Uterus (tissue), 4 donors: ENCODE measurements around the gene TLE3. TPM values are rescaled to one million over a fixed set of nuclear protein-coding genes. Genes with fewer than 3 reads are reported as not detected.

Source experiments
- DNase-seq, 2 donors: peaks; one replicate each; pipeline ENCODE4 v3.0.0-alpha.2; 2019 to 2020
- H3K27ac ChIP-seq, 2 donors: fragments of 200-600 bp; sonication (generic); 1 replicate in 1 of 2; 2 replicates in 1 of 2; pipeline ENCODE4 v1.5.1; 2016 to 2018
- H3K27me3 ChIP-seq, 2 donors: fragments of 200-600 bp; sonication (generic); one replicate each; pipeline ENCODE4 v1.5.1; 2018 to 2019; ENCODE audit warnings: control low read depth in 1 of 2
- H3K36me3 ChIP-seq, 2 donors: fragments of 200-600 bp; sonication (generic); one replicate each; pipeline ENCODE4 v1.5.1; 2019; ENCODE audit warnings: control low read depth in 1 of 2
- H3K4me1 ChIP-seq, 2 donors: fragments of 200-600 bp; sonication (generic); one replicate each; pipeline ENCODE4 v1.5.1; 2018 to 2019; ENCODE audit warnings: control low read depth in 1 of 2
- H3K4me3 ChIP-seq, 2 donors: fragments of 200-600 bp; sonication (generic); 1 replicate in 1 of 2; 2 replicates in 1 of 2; pipeline ENCODE4 v1.5.1; 2018 to 2019; ENCODE audit warnings: mild to moderate bottlenecking in 1 of 2
- H3K9me3 ChIP-seq, 2 donors: fragments of 200-600 bp; sonication (generic); one replicate each; pipeline ENCODE4 v1.5.1; 2019; ENCODE audit warnings: control low read depth in 1 of 2
- POLR2A ChIP-seq, 2 donors: fragments of 450-650 bp; IDR thresholded peaks; one replicate each; pipeline ENCODE4 v1.6.1; 2016; ENCODE audit warnings: antibody characterized with exemption in 2 of 2, mild to moderate bottlenecking in 1 of 2, moderate library complexity in 1 of 2
- intact Hi-C: fragments of 100-400 bp; cut with DNase I; formaldehyde crosslinking; loops from one replicate; pipeline ENCODE4 v1.15.1; 2023; ENCODE audit warnings: low total_unique reads
- total RNA-seq, 4 donors: library from RNA; depleted of rRNA in 3 of 4; stranded (reverse); fragments of >200 nt in 3 of 4; gene quantifications; one replicate each; pipeline versions ENCODE4 v1.1.0 to v1.2.4, GENCODE V29; 2014 to 2023
- TF ChIP-seq, protein P1 (sequence below), 4 experiments: fragments of 200-600 bp in 2 of 4; fragments of 450-650 bp in 2 of 4; sonication (generic) in 2 of 4; IDR thresholded peaks; one replicate each; pipeline ENCODE4 v1.5.1; 2016 to 2019; ENCODE audit warnings: antibody characterized with exemption in 4 of 4, mild to moderate bottlenecking in 2 of 4, moderate library complexity in 1 of 4
- donor health status: DM: yes; HTN: yes; CAD: no.

Gene TLE3
- total RNA-seq, 4 donors from 2014 or later: 7.4 to 244 (median 49.4) TPM

DNA sequence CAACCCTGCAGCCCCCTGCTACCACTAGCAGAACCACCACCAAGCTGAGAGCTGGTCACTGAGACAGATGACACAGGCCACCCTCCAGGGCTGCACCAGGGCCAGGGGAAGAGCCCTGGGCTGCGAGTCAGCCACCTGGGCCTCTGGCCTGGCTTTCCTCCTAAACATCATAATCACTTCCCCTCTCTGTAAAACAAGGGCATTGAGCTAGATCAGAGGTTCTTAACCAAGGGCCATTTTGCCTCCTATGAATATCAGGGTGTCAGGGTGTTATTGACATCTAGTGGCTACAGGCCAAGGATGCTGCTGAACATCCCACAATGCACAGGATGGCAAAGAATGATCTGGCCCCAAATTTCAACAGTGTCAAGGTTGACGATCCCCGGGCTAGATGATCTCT lies 25.2 kb downstream of the TLE3 start:
- DNase-seq: no peak
- no peak overlapping the region for H3K27ac ChIP-seq
- H3K27me3 ChIP-seq: no peaks in the 10 kb centered on the region
- no peaks in the 10 kb centered on the region for H3K36me3 ChIP-seq
- intact Hi-C loops: no loop called here
- no peaks in the 10 kb centered on the region for H3K4me1 ChIP-seq
- no peak overlapping the region for H3K4me3 ChIP-seq
- H3K9me3 ChIP-seq: no peaks in the 10 kb centered on the region
- TF ChIP-seq POLR2A (IDR thresholded peaks at IDR 0.05): no peak
- TF ChIP-seq, protein P1, sequence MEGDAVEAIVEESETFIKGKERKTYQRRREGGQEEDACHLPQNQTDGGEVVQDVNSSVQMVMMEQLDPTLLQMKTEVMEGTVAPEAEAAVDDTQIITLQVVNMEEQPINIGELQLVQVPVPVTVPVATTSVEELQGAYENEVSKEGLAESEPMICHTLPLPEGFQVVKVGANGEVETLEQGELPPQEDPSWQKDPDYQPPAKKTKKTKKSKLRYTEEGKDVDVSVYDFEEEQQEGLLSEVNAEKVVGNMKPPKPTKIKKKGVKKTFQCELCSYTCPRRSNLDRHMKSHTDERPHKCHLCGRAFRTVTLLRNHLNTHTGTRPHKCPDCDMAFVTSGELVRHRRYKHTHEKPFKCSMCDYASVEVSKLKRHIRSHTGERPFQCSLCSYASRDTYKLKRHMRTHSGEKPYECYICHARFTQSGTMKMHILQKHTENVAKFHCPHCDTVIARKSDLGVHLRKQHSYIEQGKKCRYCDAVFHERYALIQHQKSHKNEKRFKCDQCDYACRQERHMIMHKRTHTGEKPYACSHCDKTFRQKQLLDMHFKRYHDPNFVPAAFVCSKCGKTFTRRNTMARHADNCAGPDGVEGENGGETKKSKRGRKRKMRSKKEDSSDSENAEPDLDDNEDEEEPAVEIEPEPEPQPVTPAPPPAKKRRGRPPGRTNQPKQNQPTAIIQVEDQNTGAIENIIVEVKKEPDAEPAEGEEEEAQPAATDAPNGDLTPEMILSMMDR (IDR thresholded peaks at IDR 0.05): no peak

- H3K9me3 ChIP-seq: no peaks in the 10 kb centered on the region
- intact Hi-C loops: no loop called here
- no peaks in the 10 kb centered on the region for H3K36me3 ChIP-seq
- H3K27me3 ChIP-seq: no peaks in the 10 kb centered on the region
- DNase-seq: no peak
- no peak overlapping the region for H3K27ac ChIP-seq
- H3K4me3 ChIP-seq: no peak overlapping the region
- TF ChIP-seq POLR2A (IDR thresholded peaks at IDR 0.05): no peak
- TF ChIP-seq, protein P1 (IDR thresholded peaks at IDR 0.05): no peak
- no peaks in the 10 kb centered on the region for H3K4me1 ChIP-seq
Observed at GRCh38 chr15:70071799-70072198, 25.9 kb downstream of the TLE3 start.

GRCh38 chr15:70069716-70070115 lies 28.0 kb downstream of the TLE3 start:
- Histone ChIP-seq H3K4me3 (no peak overlapping the region), H3K36me3 (no peaks in the 10 kb centered on the region), H3K27ac (no peak overlapping the region), H3K27me3 (no peaks in the 10 kb centered on the region), H3K9me3 (no peaks in the 10 kb centered on the region), H3K4me1 (no peaks in the 10 kb centered on the region)
- no peak for DNase-seq
- intact Hi-C loops: no loop called here
- TF ChIP-seq, protein P1 (IDR thresholded peaks at IDR 0.05): no peak
- no peak for TF ChIP-seq POLR2A (IDR thresholded peaks at IDR 0.05)

GRCh38 chr15:70068783-70069565 lies 28.7 kb downstream of the TLE3 start:
- Histone ChIP-seq H3K36me3 (no peaks in the 10 kb centered on the region), H3K27ac (no peak overlapping the region), H3K27me3 (no peaks in the 10 kb centered on the region), H3K4me1 (no peaks in the 10 kb centered on the region), H3K4me3 (no peak overlapping the region), H3K9me3 (no peaks in the 10 kb centered on the region)
- no peak for TF ChIP-seq POLR2A (IDR thresholded peaks at IDR 0.05)
- TF ChIP-seq, protein P1 (IDR thresholded peaks at IDR 0.05): no peak
- DNase-seq: no peak
- intact Hi-C loops: no loop called here

DNA sequence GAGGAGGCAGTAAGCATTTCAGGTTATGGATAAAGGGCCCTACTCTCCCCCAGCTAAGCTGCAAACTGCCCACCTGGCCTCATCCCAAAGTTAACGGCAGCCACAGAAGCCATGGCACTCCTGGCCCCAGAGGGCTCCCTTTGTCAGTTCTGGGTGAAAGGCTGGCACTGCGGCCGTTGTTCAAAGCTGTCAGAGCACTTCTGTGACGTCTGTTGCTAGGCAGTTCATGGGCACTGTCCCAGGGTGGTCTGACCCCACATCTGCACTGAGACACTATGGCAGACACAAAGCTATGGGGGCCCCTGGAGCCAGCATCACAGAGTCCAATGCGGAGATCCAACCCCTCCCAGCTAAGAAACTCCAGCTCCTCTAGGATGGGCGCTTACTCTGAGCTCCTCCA lies 30.0 kb downstream of the TLE3 start:
- Histone ChIP-seq H3K4me1 (peaks cover 1 to 4% of the 10 kb centered on the region in 2 donors), H3K9me3 (no peaks in the 10 kb centered on the region), H3K36me3 (no peaks in the 10 kb centered on the region), H3K4me3 (no peak overlapping the region), H3K27me3 (no peaks in the 10 kb centered on the region), H3K27ac (no peak overlapping the region)
- TF ChIP-seq, protein P1 (IDR thresholded peaks at IDR 0.05): no peak
- no peak for TF ChIP-seq POLR2A (IDR thresholded peaks at IDR 0.05)
- intact Hi-C loops: no loop called here
- DNase-seq: no peak
